SH-SY5Y (cell line): ENCODE measurements around the gene ZSWIM3.
A peak's percentile ranks its signal among the peaks of the same experiment; 100 is the strongest.

Source experiments
- GATA2 ChIP-seq: IDR thresholded peaks from 2 replicates; pipeline ENCODE4 v1.6.1; 2011; ENCODE audit warnings: mild to moderate bottlenecking, low read depth, low read length
- GATA3 ChIP-seq: IDR thresholded peaks from 2 replicates; pipeline ENCODE4 v1.6.1; 2011; ENCODE audit warnings: low read depth, mild to moderate bottlenecking, low read length, moderate library complexity

DNA sequence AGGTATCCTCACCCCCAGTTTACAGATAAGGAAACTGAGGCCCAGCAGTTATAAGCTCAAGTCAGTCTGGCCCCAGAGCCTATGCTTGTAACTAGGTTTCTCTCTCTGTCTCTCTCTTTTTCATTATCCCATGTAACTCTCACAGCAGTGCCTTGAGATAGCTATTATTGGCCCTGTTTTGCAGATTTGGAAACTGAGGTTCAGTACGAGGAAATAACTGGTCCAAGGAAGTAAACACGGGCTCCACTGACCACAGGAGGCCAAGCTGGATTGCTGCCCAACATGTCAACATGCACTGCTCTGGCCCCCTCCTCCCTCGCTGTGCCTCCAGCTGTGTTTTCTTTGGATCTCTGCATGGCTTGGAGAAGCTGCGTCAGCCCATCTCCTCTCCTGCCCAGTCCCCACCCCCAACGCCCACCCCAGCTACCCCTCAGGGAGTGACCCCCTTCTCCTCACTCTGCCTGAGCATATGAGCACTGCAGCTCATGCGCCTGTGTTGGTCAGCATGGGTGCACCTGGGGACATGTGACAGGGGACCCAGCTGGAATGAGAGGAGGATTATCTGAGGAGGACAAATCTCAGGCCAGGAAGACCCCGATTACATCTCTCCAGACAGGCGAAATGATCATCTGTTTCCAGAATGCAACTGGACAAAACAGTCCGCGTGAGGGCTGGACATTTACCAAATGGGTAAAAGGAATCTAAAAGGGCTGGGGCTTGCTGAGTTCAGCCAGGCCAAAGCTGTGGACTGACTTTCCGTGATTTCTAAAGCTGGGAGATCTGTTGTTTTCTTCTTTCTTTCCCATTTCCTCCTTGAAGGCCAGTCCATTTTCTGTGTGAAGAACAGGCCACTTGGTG lies 62.4 kb downstream of the ZSWIM3 start:
- TF ChIP-seq GATA2 (peak; percentile 65), GATA3 (no peak)
